ENCODE results near the gene OR1C1. TPM values are rescaled to one million over a fixed set of nuclear protein-coding genes. Genes with fewer than 3 reads are reported as not detected.
"Not testable (repeated sequence)": the region's sequence is repeated elsewhere in the genome, so short reads cannot be mapped to it uniquely, and the experiment has no call there.

Gene OR1C1
- polyA plus RNA-seq, 1 of the 3 experiments (the other 2 are of a cell fraction): not detected

DNA sequence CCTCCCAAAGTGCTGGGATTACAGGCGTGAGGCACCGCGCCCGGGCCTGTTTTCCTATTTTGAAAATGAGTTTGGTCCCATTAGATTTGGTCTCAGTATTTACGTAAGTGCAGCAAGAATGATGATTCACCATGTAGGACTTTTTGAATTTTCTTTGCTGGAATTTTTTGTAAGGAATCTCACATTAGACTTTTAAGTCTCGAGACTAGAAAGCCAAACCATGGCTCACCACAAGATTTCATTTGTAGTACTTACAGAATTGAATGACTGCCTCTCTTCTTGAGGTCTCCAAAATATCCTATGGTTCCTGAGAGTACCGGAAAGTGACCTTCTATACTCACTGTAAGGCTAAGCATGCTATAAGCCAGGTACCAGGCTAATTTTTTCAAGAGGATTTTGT, 12.7 kb downstream of the OR1C1 start:
- Histone ChIP-seq H3K27ac (ENCODE audit: low read depth in 2 of 2, low read length in 1 of 2) (peak overlapping the region in 1 of 2 experiments; percentile 53; a peak in 2 of 4 replicates), H3K9ac (no peak overlapping the region), H3K4me2 (no peak overlapping the region), H3K4me3 (ENCODE audit: low read depth in 2 of 2, low read length in 1 of 2) (no peak overlapping the region), H3K9me3 (no peaks in the 10 kb centered on the region), H3K27me3 (ENCODE audit: insufficient read depth) (no peaks in the 10 kb centered on the region), H3K79me2 (ENCODE audit: insufficient read depth) (no peaks in the 10 kb centered on the region), H3K36me3 (replicated peaks in 1 of 2; ENCODE audit: control insufficient read depth in 1 of 2, insufficient read depth in 2 of 2, low read length in 1 of 2) (no peaks in the 10 kb centered on the region), H2AFZ (ENCODE audit: low read depth) (peak overlapping the region; percentile 11; the same call in 1 of the 2 replicates), H3K4me1 (ENCODE audit: control insufficient read depth in 1 of 2, insufficient read depth in 2 of 2, low read depth in 1 of 2, low read length in 1 of 2) (no peaks in the 10 kb centered on the region), H3F3A (replicated peaks; ENCODE audit: insufficient read depth) (peaks cover 8% of the 10 kb centered on the region), H4K20me1 (ENCODE audit: insufficient read depth) (no peaks in the 10 kb centered on the region), H3K9me2 (no peaks in the 10 kb centered on the region)
- 5% methylated on average over 7 of the region's 7 CpGs for WGBS (ENCODE audit: low lambda C conversion rate)
- TF ChIP-seq EP300 (IDR thresholded peaks at IDR 0.05; ENCODE audit: borderline replicate concordance in 1 of 2, low read depth in 1 of 2, low read length in 1 of 2) (no peak), RFX5 (IDR thresholded peaks at IDR 0.05; ENCODE audit: low read length) (no peak), SMC3 (IDR thresholded peaks at IDR 0.05; ENCODE audit: low read depth, low read length) (no peak), MEF2A (IDR thresholded peaks at IDR 0.05; ENCODE audit: borderline replicate concordance, low read depth) (no peak), TCF12 (IDR thresholded peaks at IDR 0.05) (no peak), FOSL2 (IDR thresholded peaks at IDR 0.05; ENCODE audit: borderline replicate concordance, low read depth) (no peak), FOXJ3 (CRISPR knock-in tag; IDR thresholded peaks at IDR 0.05) (no peak), TAF1 (IDR thresholded peaks at IDR 0.05; ENCODE audit: borderline replicate concordance, low read depth, low read length) (no peak), TEAD4 (IDR thresholded peaks at IDR 0.05; ENCODE audit: borderline replicate concordance, insufficient read depth) (no peak), POLR2AphosphoS5 (IDR thresholded peaks at IDR 0.05; ENCODE audit: low read depth, low read length) (no peak), RCOR1 (IDR thresholded peaks at IDR 0.05; ENCODE audit: low read length) (no peak), EZH2phosphoT487 (IDR thresholded peaks at IDR 0.05; ENCODE audit: borderline replicate concordance, low read depth) (no peak)
- TF ChIP-seq, protein P1, sequence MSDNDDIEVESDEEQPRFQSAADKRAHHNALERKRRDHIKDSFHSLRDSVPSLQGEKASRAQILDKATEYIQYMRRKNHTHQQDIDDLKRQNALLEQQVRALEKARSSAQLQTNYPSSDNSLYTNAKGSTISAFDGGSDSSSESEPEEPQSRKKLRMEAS (IDR thresholded peaks at IDR 0.05; ENCODE audit: low read depth): no peak
- TF ChIP-seq, protein P2, sequence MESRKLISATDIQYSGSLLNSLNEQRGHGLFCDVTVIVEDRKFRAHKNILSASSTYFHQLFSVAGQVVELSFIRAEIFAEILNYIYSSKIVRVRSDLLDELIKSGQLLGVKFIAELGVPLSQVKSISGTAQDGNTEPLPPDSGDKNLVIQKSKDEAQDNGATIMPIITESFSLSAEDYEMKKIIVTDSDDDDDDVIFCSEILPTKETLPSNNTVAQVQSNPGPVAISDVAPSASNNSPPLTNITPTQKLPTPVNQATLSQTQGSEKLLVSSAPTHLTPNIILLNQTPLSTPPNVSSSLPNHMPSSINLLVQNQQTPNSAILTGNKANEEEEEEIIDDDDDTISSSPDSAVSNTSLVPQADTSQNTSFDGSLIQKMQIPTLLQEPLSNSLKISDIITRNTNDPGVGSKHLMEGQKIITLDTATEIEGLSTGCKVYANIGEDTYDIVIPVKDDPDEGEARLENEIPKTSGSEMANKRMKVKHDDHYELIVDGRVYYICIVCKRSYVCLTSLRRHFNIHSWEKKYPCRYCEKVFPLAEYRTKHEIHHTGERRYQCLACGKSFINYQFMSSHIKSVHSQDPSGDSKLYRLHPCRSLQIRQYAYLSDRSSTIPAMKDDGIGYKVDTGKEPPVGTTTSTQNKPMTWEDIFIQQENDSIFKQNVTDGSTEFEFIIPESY (IDR thresholded peaks at IDR 0.05; ENCODE audit: borderline replicate concordance, low read depth): no peak
- CTCF ChIA-PET: no interaction called here
- DNase-seq: no peak
- POLR2A ChIA-PET: no interaction called here

DNA sequence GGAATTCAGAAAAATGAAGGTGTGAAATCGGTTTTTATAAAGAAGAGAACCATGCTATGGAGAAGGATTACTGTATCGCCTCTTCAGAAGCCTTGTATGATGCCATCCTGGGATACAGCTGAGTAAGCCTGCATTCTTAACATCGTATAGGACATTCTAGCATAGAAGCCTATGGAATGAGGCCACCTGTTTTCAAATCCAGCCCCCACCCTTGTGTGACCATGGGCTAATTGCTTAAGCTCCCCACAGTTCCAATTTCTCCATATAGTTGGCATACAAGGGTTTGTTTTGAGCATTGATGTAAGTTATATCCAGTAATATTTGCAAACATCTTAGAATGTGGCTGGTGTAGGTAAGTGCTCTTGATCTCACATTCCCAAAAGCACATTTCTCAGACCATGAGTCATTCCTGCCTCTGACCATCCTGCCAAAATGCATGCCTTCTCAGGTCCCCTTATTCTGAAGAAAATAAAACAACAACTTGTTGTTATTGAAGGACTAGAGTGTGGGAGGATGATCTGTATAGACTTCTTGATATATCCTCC, 13.9 kb downstream of the OR1C1 start:
- ChIA-PET CTCF (interaction anchor here (0.7 kb wide), 1 partner anchor 352 kb away, joined by 3 read pairs; no protein-coding TSS in a partner anchor), POLR2A (no interaction called here)
- TF ChIP-seq EZH2phosphoT487 (IDR thresholded peaks at IDR 0.05; ENCODE audit: borderline replicate concordance, low read depth): no peak
- no peak for TF ChIP-seq TCF12 (IDR thresholded peaks at IDR 0.05)
- no peaks in the 10 kb centered on the region for H3K4me1 ChIP-seq (ENCODE audit: control insufficient read depth in 1 of 2, insufficient read depth in 2 of 2, low read depth in 1 of 2, low read length in 1 of 2)
- no peak overlapping the region for H3K4me3 ChIP-seq (ENCODE audit: low read depth in 2 of 2, low read length in 1 of 2)
- H4K20me1 ChIP-seq (ENCODE audit: insufficient read depth): no peaks in the 10 kb centered on the region
- no peaks in the 10 kb centered on the region for H3K79me2 ChIP-seq (ENCODE audit: insufficient read depth)
- H3K4me2 ChIP-seq: no peak overlapping the region
- no peak overlapping the region for H3K9ac ChIP-seq
- no peaks in the 10 kb centered on the region for H3K36me3 ChIP-seq (replicated peaks in 1 of 2; ENCODE audit: control insufficient read depth in 1 of 2, insufficient read depth in 2 of 2, low read length in 1 of 2)
- WGBS (ENCODE audit: low lambda C conversion rate): 4% methylated on average over 3 of the region's 3 CpGs
- peak overlapping the region in 1 of 2 experiments; percentile 53; a peak in 1 of 4 replicates for H3K27ac ChIP-seq (ENCODE audit: low read depth in 2 of 2, low read length in 1 of 2)
- peaks cover 8% of the 10 kb centered on the region for H3F3A ChIP-seq (replicated peaks; ENCODE audit: insufficient read depth)
- no peak for DNase-seq
- H2AFZ ChIP-seq (ENCODE audit: low read depth): no peak overlapping the region
- H3K9me2 ChIP-seq: no peaks in the 10 kb centered on the region
- H3K27me3 ChIP-seq (ENCODE audit: insufficient read depth): no peaks in the 10 kb centered on the region
- H3K9me3 ChIP-seq: no peaks in the 10 kb centered on the region

DNA sequence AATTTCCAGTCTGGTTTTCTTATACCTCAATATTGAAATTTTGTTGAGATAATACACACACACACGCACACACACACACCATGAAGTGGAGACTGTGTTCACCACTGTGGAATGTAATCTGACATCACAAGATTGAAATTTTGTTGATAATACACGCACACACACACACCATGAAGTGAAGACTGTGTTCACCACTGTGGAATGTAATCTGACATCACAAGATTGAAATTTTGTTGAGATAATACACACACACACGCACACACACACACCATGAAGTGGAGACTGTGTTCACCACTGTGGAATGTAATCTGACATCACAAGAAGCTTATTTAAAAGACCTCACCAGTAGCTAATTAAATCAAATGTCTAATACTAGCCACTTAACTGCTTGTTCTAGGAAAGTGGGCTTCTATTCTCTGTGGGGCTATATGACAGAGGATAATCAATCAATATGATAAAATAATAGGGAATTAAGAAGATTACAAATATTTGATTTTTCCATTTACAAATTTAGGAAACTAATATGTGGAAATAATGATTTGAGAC, 18.1 kb downstream of the OR1C1 start:
- CTCF ChIA-PET: interaction anchor here (0.6 kb wide), 1 partner anchor 35 kb away, joined by 3 read pairs; no protein-coding TSS in a partner anchor
- H2AFZ ChIP-seq (ENCODE audit: low read depth); H3K9ac ChIP-seq; H3K9me3 ChIP-seq; H3F3A ChIP-seq (replicated peaks; ENCODE audit: insufficient read depth); DNase-seq; H4K20me1 ChIP-seq (ENCODE audit: insufficient read depth); H3K27me3 ChIP-seq (ENCODE audit: insufficient read depth); H3K9me2 ChIP-seq; H3K27ac ChIP-seq (ENCODE audit: low read depth in 2 of 2, low read length in 1 of 2); H3K79me2 ChIP-seq (ENCODE audit: insufficient read depth); H3K4me3 ChIP-seq (ENCODE audit: low read depth in 2 of 2, low read length in 1 of 2); POLR2A ChIA-PET; H3K4me1 ChIP-seq (ENCODE audit: control insufficient read depth in 1 of 2, insufficient read depth in 2 of 2, low read depth in 1 of 2, low read length in 1 of 2); H3K4me2 ChIP-seq; H3K36me3 ChIP-seq (replicated peaks in 1 of 2; ENCODE audit: control insufficient read depth in 1 of 2, insufficient read depth in 2 of 2, low read length in 1 of 2): not testable (repeated sequence)
- 0% methylated on average over 3 of the region's 3 CpGs for WGBS (ENCODE audit: low lambda C conversion rate)
